HG03432 (cell line): ENCODE data around the gene PTPRZ1.

Source experiments
- ATAC-seq: cut with Tn5 transposase; IDR thresholded peaks from one replicate; pipeline ENCODE4 v1.9.1; 2021; ENCODE audit warnings: mild to moderate bottlenecking, moderate library complexity; ENCODE audit not compliant: unreplicated experiment

Gene PTPRZ1

DNA sequence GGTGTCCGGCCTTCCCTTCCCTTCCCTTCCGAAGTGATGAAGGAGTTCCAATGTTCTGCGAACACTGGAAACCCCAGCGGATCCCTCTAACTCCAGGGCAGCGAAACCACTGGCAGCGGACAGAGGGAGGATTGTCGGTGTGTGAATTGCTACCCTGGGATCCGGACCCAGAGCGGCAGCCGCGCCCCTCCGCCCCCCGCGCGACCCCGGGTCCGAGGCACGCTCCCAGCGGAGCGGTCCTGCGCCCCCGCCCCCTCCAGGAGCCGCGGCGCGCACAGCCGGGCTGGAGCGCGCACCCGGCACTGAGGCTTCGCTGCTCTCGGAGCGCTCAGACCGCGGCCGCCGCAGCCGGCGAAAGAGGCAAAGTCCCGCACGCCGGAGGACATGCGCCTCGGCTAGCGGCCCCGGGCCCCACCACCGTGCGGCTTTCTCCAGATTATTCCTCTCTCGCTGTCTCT lies at the start of gene PTPRZ1:
PTPRZ1 (plus strand) TSS at position 331 of the 458 bp plus-strand sequence. CDS start 339 bp downstream, outside the sequence.
- peak; percentile 64 for ATAC-seq

DNA sequence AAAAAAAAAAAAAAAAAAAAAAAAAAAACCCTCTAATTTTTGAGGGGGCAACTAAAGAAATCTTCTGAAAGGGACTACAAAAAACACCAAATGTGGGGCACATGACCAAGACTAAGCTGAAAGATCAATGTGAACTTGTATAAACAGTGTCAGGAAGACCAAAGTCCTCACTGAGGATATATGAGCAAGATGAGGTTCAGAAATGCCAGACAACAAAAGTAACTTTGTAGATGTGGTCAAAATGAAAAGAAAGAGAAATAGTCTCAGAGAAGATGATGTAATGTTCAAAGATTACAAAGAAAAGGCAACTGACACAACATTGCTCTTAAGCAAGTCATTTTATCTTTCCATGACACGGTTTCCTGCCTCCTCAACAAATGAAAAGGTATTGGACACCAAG lies 48.7 kb upstream of the PTPRZ1 start:
- no peak for ATAC-seq

DNA sequence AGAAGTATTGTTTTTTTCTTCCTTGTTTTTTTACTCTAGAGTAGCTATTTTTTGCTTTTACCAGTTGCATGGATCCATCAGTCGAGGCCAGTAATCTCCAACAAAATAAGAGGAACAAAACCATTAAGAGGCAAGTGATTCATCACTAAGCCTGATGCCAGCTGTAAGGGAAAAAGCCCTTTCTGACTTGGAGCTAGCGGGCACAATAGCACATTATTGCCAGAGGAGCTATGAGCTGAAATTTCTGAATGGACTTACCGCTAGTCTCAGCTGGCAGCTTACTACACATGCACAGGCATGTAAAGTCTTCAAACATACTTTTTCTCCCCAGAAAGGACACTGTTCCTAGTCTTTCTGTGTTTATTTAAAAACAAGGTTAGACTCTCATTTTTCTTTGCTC lies 41.6 kb upstream of the PTPRZ1 start:
- ATAC-seq: no peak

DNA sequence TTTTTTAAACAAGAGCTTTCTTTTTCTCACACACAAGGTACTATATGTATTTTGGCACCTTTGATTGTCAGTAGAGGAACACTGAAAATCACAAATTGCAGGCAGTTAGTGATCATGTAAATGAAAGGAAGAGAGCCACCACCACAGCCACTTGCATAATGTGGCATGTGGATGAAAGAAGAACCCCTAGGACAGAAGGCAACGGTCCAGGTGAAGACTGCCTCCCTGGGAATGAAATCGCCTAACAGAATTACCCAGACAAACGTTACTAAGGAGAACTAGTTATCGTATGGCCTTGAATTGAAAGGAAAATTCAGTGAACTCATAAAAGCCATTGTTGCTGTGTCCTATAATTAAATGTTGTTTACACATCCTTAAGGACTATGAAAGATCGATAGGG lies 41.2 kb upstream of the PTPRZ1 start:
- no peak for ATAC-seq

DNA sequence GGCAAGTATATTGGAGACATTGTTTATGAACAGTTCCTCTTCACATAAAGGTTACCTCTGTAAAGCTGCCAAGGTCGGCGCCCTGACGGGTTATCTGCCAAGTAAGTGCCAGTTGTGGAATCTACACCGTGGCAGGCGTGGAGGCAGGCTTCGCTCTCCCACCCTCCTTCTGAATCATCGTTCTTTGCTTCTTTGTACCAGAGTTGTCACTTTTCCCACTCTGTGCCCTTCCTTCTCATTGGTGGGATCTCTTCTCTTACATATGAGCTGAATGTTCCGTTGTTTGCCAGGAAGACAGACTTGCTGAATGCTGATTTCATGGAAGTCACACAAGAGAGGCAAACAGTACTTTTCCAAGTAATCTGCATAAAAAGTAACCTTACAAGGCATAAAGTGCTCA lies 40.6 kb upstream of the PTPRZ1 start:
- no peak for ATAC-seq

DNA sequence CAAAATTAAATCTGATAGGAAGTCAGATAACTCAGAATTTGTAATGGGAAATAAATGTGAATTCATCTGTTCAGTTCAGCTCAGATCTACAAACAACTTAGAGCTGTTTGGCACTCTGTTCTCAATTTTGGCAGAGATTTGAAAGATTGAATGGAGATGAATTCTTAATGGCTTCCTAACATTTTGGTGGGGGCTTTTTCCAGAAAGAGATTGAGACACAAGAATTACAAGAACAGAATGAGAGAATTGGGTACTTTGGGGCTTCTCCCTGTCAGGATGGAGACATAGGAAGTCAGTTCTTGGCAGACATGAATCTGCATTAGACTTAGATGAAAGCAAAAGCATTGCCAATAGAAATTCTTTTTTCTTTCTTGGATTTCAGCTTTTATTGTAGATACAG lies 39.0 kb upstream of the PTPRZ1 start:
- ATAC-seq: no peak

DNA sequence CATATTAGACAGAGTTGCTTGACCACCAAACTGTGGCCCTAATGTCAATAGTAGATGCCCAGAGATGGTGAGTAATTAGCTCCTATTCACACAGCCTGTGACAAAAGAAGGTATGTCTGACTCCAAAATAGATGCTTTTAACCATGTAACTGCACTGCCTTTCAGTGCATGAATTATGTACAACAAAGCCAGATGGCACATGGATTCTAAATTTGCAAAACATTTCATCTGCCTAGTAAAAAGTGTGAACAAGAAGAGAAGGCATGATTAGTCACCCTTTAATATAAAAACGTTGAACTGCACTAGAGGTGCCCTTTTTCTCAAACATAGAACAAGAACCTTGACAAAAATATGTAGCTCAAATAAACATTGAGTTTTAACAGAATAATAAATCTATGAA lies 35.5 kb upstream of the PTPRZ1 start:
- no peak for ATAC-seq

DNA sequence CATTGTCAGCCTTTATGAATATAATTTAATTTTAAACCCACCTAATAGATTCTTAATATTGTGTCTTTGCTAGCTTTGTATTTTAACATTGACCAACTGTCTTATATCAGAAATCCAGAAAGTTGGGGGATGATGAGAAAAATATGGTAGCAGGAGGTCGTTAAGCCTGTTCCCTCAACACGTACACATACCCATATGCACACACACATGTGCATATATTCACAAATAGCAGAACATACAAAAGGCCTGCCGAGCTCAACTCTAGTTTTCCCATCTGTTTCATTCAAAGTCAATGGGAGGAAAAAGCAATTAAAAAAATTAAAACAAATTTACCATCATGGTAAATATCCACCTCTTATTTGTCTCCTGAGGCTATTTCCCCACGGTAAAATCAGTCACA lies 25.9 kb upstream of the PTPRZ1 start:
- ATAC-seq: no peak

DNA sequence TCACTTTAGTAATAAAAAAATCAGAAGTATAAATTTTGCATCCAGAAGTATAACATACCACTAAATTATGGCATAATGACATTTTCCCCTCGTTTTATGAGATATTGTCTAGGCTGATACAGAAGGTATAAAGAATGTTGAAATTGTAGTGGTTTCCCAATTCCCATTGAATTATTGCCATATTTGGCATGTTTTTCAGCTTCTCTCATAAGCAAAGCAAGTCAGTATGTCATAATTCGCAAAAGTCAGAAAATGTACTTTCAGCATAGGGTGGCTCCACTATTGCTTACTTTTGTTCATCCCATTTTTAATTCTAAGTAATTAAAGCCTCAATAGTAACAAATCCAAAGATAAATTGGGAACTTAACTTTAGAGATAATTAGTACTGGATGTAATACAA lies 19.7 kb upstream of the PTPRZ1 start:
- ATAC-seq: no peak

DNA sequence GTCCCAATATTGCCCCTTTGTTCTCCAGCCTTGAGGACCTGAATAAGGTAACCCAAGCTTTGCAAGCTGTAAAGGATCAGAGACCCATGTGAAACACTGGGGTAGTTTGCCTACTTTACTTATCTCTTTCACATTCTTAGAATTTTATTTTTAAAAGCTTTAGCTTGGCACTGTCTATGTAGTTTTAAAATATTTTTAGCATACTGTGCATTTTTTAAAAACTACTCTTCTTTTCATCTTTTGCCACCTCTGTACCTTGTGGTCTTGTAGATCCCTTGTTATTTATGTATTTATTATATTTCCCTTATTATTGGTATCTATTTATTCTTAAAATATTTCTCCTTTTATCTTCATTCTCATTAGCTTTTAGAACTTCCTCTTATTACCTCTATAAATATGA lies 12.0 kb upstream of the PTPRZ1 start:
- ATAC-seq: no peak

DNA sequence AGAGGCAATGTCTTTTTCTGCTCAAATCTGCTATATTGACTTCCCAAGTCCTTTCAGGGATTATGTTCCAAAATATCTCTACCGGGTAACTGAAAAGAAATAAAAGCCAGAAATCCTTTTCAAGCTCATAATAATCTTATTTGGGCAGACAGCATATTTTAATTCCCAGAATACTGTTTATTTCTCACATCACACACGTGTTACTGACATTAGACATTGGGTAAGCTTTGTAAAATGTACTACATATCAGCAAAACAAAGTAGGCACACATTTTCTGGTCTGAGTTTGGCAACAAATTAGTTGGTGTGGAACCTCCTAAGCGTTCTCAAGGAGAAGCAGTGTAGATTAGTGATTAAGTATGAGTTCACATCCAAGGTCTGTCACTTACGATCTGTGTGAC lies 10.4 kb upstream of the PTPRZ1 start:
- no peak for ATAC-seq

DNA sequence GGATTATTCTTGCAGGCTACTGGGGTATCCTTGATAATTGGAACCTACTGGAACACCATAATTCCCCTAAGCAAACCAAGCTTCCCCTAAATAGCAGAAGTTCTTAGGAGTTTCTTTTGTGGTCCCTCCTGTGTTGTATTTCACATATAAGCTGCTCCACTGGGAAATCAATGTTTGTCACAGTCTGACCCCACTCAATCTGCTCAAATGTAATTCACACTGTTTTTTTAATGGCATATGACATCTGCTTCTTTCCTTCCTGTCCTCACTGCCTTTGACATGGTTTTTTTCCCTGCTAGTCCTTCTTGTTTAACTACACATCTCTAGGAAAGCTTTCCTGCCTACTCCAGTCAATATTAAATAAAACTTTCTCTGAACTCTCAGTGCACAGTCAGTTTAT lies 1.8 kb upstream of the PTPRZ1 start:
- no peak for ATAC-seq

DNA sequence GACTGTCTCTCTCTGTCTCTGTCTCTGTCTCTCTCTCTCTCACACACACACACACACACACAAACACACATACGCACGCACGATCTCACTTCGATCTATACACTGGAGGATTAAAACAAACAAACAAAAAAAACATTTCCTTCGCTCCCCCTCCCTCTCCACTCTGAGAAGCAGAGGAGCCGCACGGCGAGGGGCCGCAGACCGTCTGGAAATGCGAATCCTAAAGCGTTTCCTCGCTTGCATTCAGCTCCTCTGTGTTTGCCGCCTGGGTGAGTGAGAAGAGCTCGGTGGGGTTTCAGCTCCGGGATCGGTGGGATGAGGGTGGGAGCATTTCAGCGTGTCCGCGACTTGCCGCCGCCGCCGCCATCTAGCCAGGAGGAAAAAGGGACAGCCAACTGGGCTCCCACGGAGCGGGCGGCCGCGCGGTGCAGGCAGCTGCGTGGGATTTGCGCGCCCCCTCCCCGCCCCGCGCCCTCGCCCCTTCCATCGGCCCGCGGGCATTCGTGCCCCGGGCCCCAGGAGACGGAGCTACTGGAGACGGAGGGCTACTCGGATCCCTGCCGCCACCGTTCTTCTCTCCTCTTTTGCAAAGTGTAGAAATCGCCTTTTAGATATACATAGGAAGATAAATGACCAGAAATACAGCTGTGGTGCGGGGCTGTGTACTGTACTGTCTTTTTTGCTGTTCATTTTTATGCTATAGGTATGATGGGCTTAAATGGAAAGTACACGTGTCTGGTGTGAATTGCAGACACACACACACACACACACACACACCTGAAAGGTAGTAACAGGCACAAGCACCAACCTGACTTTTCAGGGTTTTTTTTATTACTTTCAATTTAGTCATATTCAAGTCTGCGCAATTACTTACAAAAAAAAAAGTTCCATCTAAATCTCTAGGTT lies 581 bp downstream of the PTPRZ1 start:
- ATAC-seq: peak; percentile 16

DNA sequence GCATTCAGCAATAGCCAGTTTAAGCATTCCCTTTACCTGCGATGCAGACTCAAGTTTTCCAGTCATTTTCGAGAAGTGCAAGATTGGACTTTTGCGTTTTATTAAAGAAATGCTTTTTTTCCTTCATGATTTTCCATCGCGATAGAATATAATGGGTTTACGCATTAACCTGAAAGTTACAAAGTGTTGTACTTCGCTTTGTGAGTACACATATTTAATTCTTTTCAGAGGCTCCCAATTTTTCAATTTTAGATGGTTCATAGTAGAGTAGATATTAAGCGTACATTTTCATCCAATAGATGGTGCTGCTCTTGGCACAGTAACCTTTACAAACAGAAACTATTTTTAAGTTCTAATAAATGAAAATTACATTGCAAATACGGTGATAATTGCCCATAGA lies 1.3 kb downstream of the PTPRZ1 start:
- no peak for ATAC-seq

DNA sequence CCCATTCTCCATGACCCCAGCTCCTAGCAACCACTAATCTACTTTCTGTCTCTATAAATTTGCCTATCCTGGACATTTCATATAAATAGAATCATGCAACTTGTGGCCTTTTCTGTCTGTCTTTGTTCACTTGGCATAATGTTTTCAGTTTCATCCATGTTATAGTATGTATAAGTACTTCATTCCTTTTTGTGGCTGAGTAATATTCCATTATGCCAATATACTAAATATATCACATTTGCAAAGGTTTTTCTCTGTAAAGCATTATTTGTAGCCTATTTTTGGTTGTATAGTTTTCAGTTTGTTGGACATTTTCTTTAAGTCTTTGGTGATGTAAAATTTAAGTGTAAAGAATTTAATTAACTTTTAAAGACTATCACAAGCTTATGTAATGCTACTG lies 2.2 kb downstream of the PTPRZ1 start:
- ATAC-seq: no peak

DNA sequence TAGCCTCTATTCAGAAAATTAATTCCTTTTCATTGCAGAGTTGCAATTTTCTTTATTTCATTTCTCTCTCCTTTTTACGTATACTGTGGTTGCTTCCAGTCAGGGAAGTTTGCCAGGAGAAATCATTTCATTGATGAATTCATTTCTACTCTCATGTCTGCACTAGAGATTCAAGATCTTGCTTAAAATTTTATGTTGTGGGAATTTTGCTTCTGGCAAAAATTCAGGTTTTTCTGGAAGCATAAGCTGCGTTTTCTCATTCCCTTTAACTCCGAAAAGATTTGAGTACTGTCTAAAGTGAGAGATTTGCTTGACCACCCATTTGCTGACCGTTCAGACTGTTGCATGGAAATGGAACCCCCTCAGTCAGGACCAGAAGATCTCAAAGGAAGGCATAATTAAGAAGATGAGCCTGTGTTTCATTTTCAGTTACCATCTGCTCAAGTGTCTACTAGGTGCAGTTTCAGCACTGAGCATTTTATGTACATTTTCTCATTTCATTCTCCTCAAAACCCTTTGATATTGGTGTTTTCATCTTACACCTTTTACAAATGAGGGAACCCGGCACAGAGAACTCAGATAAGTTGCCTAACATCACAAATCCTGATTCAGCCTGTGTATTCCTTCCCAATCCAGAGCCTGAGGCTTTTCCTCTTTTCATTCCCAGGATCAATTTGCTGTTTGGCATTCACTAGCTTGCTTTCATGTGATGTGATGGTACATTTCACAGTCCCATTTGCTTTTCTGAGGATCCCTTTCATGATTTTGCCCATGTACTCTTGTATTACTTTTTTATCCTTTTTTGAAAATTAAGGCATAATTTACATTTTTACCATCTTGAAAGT lies 3.9 kb downstream of the PTPRZ1 start:
- ATAC-seq: no peak

DNA sequence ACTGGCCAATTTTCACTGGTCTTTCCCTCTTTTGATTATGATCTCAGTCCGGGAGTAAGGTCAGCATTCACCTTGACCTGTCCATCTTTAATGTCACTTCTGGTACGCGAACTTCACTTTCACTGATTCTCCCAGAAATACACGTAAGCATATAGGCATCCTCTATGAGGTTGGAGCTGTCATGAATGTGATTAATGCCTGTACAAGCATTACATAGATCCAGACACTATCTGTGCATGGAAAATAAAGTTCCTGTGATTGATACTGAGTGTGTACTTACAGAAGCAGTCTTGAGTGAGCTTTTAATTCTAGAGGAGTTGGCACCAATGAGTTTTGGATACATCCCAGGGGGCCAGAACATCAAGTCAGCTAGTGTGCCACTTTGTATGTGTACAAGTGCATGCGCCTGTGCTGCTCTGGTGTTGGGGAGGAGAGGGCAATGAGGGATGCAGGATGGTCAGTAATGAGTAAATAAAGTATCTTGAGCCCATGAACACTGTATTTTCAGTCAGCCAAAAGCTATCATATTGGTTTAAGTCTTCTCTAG lies 6.0 kb downstream of the PTPRZ1 start:
- ATAC-seq: no peak

DNA sequence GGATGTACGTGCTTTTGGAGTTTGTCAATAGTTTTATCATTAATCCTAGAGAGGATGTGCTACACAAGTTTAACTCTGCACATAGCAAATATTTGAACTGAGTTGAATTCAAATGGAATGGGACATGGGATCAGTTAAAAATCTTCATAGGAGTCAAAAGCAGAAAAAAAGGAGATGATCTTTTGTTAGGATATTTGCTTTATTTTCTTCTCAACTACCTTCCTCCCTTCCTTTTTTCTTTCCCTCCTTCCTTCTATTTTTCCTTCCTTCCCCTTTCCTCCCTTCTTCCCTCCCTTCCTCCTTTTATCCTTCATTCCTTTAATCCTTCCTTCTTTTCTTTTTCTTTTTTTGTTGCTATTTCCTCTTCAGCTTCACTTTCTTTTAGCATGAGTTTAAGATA lies 6.6 kb downstream of the PTPRZ1 start:
- ATAC-seq: no peak

DNA sequence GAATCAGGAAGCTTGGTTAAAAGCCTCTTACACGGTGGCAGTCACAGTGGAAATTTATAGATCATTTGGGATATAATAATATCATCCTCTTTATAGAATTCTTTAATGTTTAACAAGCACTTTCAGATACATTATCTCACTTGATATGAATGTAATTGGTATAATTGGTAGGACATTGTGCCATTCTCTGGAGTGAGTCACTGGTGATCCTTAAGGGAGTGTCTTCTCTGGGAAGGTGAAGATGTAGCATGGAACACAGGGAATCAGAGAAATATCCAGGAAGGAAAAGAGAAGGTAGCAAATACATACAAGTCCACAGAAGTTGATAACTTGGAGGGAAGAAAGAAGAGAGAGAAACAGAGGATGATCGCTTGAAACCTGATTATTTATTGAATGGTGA lies 9.8 kb downstream of the PTPRZ1 start:
- no peak for ATAC-seq

DNA sequence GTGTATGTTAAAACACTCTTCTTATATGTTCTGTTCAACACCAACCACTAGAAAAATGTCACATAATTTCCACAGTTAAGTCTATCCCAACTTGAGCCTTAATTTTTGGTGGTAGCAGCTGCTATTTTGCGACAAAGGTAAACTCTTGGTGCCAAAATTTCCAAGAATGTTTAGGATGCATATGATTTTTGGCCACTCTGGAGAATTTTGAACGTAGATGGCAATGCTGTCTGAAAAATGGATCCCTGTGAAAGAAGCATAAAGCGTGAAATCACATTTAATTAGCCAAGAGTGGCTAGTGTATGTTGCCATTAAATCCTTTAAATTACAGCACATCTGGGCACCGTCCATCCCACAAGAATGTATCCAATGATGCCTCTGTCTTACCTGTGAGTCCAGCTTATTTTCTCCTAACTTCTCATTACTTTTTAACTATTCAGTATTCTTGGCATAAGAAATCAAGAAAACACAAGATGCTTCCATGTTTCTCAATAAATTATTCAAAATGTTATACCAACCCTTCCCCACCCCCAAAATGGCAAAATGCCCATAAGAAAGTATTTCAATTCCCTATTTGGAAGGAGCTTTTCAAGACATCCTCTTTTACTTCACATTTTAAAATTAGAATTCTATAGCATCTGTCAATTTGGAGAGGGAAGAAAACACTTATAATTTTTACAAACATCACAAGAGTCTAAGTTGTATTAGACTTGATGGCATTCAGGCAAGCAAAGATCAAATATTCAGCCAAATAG lies 12.4 kb downstream of the PTPRZ1 start:
- no peak for ATAC-seq

DNA sequence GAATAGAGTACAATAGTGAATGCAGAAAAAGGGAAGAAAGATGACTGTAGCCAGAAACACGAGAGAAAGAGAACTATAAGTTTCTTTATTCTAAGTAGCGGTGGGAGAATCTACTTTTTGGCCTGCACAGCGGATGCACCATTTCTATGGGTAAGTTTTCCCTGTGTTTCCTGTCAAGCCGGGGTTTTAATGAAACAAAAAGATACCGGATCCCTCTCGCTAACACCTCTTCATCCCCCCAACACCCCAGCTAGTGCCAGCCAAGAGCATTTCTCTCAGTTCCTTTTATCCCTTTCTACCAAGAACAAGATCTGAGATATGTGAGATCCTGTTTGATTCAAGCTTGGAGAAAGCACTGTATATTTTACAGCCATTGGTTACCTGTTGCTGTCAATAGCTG lies 14.7 kb downstream of the PTPRZ1 start:
- no peak for ATAC-seq
